Activated CD8-positive, alpha-beta memory T cell treated with anti-CD3 and anti-CD28 coated beads, Interleukin-2, amount 50 U/mL, for 4 hours (primary cell): Measurements from ENCODE around the gene EYA4.

ENCODE experiments used
- DNase-seq: peaks from one replicate; pipeline ENCODE4 v3.0.0-alpha.2; 2020

The EYA4 gene

GRCh38 chr6:133241086-133241900 lies at the start of gene EYA4:
Gene EYA4 (plus strand): TSS chr6:133241357. CDS start chr6:133274781, 33,424 bp downstream.
- DNase-seq: no peak

GRCh38 chr6:133193396-133193795 lies 47.8 kb upstream of the EYA4 start:
- no peak for DNase-seq

- DNase-seq: no peak
Measured at GRCh38 chr6:133198725-133199124, 42.4 kb upstream of the EYA4 start.

GRCh38 chr6:133201231-133201630 lies 39.9 kb upstream of the EYA4 start:
- no peak for DNase-seq

GRCh38 chr6:133202610-133203343 lies 38.4 kb upstream of the EYA4 start:
- DNase-seq: no peak

- no peak for DNase-seq
Measured at GRCh38 chr6:133203344-133203697, 37.8 kb upstream of the EYA4 start.

- DNase-seq: no peak
Measured at GRCh38 chr6:133205304-133205703, 35.9 kb upstream of the EYA4 start.

GRCh38 chr6:133206942-133207341 lies 34.2 kb upstream of the EYA4 start:
- DNase-seq: no peak

GRCh38 chr6:133207754-133208153 lies 33.4 kb upstream of the EYA4 start:
- DNase-seq: no peak

GRCh38 chr6:133208183-133208755 lies 32.9 kb upstream of the EYA4 start:
- DNase-seq: no peak

- no peak for DNase-seq
Measured at GRCh38 chr6:133214267-133214666, 26.9 kb upstream of the EYA4 start.

- no peak for DNase-seq
Measured at GRCh38 chr6:133218852-133219251, 22.3 kb upstream of the EYA4 start.

- no peak for DNase-seq
Measured at GRCh38 chr6:133223452-133224029, 17.6 kb upstream of the EYA4 start.

- no peak for DNase-seq
Measured at GRCh38 chr6:133225560-133225959, 15.6 kb upstream of the EYA4 start.

GRCh38 chr6:133227344-133227743 lies 13.8 kb upstream of the EYA4 start:
- DNase-seq: no peak

GRCh38 chr6:133230052-133230451 lies 11.1 kb upstream of the EYA4 start:
- no peak for DNase-seq

GRCh38 chr6:133235221-133235620 lies 5.9 kb upstream of the EYA4 start:
- DNase-seq: no peak

- no peak for DNase-seq
Measured at GRCh38 chr6:133236932-133237331, 4.2 kb upstream of the EYA4 start.

- DNase-seq: no peak
Measured at GRCh38 chr6:133240511-133241085, 559 bp upstream of the EYA4 start.

GRCh38 chr6:133241901-133242636 lies 912 bp downstream of the EYA4 start:
- DNase-seq: no peak

- no peak for DNase-seq
Measured at GRCh38 chr6:133242637-133243585, 1.8 kb downstream of the EYA4 start.
